ENCODE measurements around the gene USP7. TPM values are rescaled to one million over a fixed set of nuclear protein-coding genes. Genes with fewer than 3 reads are reported as not detected.
"Not testable (repeated sequence)": the region's sequence is repeated elsewhere in the genome, so short reads cannot be mapped to it uniquely, and the experiment has no call there.

Gene USP7
- total and polyA plus RNA-seq, 9 donors: 41.3 to 71.1 (median 62.5) TPM

- Histone ChIP-seq H3K4me1 (ENCODE audit: control insufficient read depth, insufficient read depth, low read length) (no peaks in the 10 kb centered on the region), H3K27me3 (ENCODE audit: control insufficient read depth, insufficient read depth, low read length) (peaks cover 2% of the 10 kb centered on the region), H3K36me3 (ENCODE audit: control insufficient read depth, insufficient read depth, low read length) (no peaks in the 10 kb centered on the region), H3K27ac (ENCODE audit: low read length) (no peak overlapping the region), H3K4me3 (ENCODE audit: low read length) (no peak overlapping the region), H3K9me3 (replicated peaks; ENCODE audit: control insufficient read depth, low read depth, low read length) (no peaks in the 10 kb centered on the region)
- WGBS (ENCODE audit: insufficient coverage): 83% methylated on average over 2 of the region's 2 CpGs
- no peak for DNase-seq
Measured at GRCh38 chr16:9002042-9002441, 38.3 kb upstream of the USP7 start.

DNA sequence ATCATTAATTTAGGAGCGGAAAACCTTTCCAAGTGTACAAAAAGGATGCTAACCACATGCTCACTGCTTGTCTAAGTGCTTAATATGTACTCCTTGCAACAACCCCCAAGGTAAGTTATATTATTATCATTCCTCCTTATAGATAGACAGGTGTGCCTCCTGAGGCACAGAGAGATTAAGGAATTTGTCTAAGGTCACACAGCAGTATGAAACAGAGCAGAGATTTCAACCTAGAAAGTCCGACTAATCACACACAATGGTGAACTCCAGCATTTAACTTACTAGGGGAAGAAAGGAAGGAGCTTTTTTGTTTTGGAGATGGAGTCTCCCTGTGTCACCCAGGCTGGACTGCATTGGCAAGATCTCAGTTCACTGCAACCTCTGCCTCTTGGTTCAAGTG lies 37.0 kb upstream of the USP7 start:
- no peak overlapping the region for H3K27ac ChIP-seq (ENCODE audit: low read length)
- H3K4me1 ChIP-seq (ENCODE audit: control insufficient read depth, insufficient read depth, low read length): no peaks in the 10 kb centered on the region
- WGBS (ENCODE audit: insufficient coverage): no CpG with 5 or more reads among the region's 2 CpGs
- DNase-seq: no peak
- no peaks in the 10 kb centered on the region for H3K36me3 ChIP-seq (ENCODE audit: control insufficient read depth, insufficient read depth, low read length)
- H3K27me3 ChIP-seq (ENCODE audit: control insufficient read depth, insufficient read depth, low read length): peaks cover 2% of the 10 kb centered on the region
- no peak overlapping the region for H3K4me3 ChIP-seq (ENCODE audit: low read length)
- H3K9me3 ChIP-seq (replicated peaks; ENCODE audit: control insufficient read depth, low read depth, low read length): no peaks in the 10 kb centered on the region

GRCh38 chr16:8999800-9000199 lies 36.1 kb upstream of the USP7 start:
- H3K9me3 ChIP-seq (replicated peaks; ENCODE audit: control insufficient read depth, low read depth, low read length): no peaks in the 10 kb centered on the region
- 56% methylated on average over 3 of the region's 4 CpGs for WGBS (ENCODE audit: insufficient coverage)

DNA sequence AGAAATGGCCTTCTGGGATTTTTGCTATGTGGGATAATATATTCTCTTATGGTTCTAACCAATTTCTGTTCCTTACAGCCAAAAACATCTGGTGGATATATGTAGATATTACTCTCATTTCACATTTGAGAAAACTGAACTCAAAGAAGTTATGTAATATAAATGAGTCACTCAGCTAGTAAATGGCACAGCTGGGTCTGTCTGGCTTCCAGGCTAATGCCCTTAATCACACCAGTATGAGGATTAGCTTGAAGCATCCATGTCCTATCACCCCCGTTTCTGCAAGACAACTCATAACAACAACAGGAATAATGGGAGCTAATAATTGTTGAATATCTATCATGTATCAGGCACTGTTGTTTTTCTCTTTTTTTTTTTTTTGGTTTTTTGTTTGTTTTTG lies 34.4 kb upstream of the USP7 start:
- no peaks in the 10 kb centered on the region for H3K9me3 ChIP-seq (replicated peaks; ENCODE audit: control insufficient read depth, low read depth, low read length)
- H3K4me1 ChIP-seq (ENCODE audit: control insufficient read depth, insufficient read depth, low read length): no peaks in the 10 kb centered on the region
- no peaks in the 10 kb centered on the region for H3K36me3 ChIP-seq (ENCODE audit: control insufficient read depth, insufficient read depth, low read length)
- no CpG with 5 or more reads among the region's 1 CpG for WGBS (ENCODE audit: insufficient coverage)
- no peak for DNase-seq
- no peaks in the 10 kb centered on the region for H3K27me3 ChIP-seq (ENCODE audit: control insufficient read depth, insufficient read depth, low read length)
- H3K27ac ChIP-seq (ENCODE audit: low read length): no peak overlapping the region
- no peak overlapping the region for H3K4me3 ChIP-seq (ENCODE audit: low read length)

More at GRCh38 chr16:8999800-9000199, 36.1 kb upstream of the USP7 start:
- no peaks in the 10 kb centered on the region for H3K4me1 ChIP-seq (ENCODE audit: control insufficient read depth, insufficient read depth, low read length)
- no peak for DNase-seq
- H3K36me3 ChIP-seq (ENCODE audit: control insufficient read depth, insufficient read depth, low read length): no peaks in the 10 kb centered on the region
- no peaks in the 10 kb centered on the region for H3K27me3 ChIP-seq (ENCODE audit: control insufficient read depth, insufficient read depth, low read length)
- H3K4me3 ChIP-seq (ENCODE audit: low read length): no peak overlapping the region
- H3K27ac ChIP-seq (ENCODE audit: low read length): no peak overlapping the region

DNA sequence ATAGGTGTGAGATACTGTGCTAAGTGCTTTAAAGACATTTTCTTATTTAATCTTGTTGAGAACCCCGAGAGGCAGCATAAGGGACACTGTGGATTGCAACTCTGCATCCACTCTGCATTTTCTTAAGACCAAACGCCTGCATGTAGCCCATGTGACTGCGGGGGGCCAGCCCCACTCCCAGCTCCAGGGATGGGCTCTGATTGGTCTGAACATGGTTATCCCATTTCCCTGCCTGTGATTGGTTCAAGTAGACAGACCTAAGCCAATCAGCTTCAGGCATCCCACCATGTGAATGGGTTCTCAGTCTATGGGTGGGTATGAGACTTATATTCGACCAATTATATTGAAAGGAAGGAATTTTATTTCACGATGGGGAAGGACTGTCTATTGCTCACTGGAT lies 33.2 kb upstream of the USP7 start:
- no peak overlapping the region for H3K4me3 ChIP-seq (ENCODE audit: low read length)
- no peaks in the 10 kb centered on the region for H3K9me3 ChIP-seq (replicated peaks; ENCODE audit: control insufficient read depth, low read depth, low read length)
- no peak overlapping the region for H3K27ac ChIP-seq (ENCODE audit: low read length)
- H3K4me1 ChIP-seq (ENCODE audit: control insufficient read depth, insufficient read depth, low read length): no peaks in the 10 kb centered on the region
- no peaks in the 10 kb centered on the region for H3K27me3 ChIP-seq (ENCODE audit: control insufficient read depth, insufficient read depth, low read length)
- no peak for DNase-seq
- WGBS (ENCODE audit: insufficient coverage): 70% methylated on average over 2 of the region's 5 CpGs
- H3K36me3 ChIP-seq (ENCODE audit: control insufficient read depth, insufficient read depth, low read length): no peaks in the 10 kb centered on the region

DNA sequence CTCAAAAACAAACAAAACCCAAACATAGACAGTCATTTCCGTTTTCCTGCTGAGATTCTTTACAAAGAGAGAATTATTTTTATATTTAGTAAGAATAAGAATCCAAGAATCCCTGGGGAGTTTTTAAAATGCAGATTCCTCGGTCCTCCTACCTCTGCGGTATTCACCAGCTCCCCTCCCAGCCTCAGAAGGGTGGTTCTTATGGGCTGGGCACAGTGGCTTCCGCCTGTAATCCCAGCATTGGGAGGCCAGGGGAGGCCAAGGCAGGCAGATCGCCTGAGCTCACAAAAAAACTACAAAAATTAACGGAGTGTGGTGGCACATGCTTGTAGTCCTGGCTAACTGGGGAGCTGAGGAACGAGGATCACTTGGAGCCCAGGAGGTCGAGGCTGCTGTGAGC lies 26.7 kb upstream of the USP7 start:
- Histone ChIP-seq H3K27me3 (ENCODE audit: control insufficient read depth, insufficient read depth, low read length) (no peaks in the 10 kb centered on the region), H3K4me3 (ENCODE audit: low read length) (no peak overlapping the region), H3K36me3 (ENCODE audit: control insufficient read depth, insufficient read depth, low read length) (no peaks in the 10 kb centered on the region), H3K4me1 (ENCODE audit: control insufficient read depth, insufficient read depth, low read length) (no peaks in the 10 kb centered on the region), H3K27ac (ENCODE audit: low read length) (no peak overlapping the region), H3K9me3 (replicated peaks; ENCODE audit: control insufficient read depth, low read depth, low read length) (no peaks in the 10 kb centered on the region)
- no CpG with 5 or more reads among the region's 8 CpGs for WGBS (ENCODE audit: insufficient coverage)
- DNase-seq: no peak

DNA sequence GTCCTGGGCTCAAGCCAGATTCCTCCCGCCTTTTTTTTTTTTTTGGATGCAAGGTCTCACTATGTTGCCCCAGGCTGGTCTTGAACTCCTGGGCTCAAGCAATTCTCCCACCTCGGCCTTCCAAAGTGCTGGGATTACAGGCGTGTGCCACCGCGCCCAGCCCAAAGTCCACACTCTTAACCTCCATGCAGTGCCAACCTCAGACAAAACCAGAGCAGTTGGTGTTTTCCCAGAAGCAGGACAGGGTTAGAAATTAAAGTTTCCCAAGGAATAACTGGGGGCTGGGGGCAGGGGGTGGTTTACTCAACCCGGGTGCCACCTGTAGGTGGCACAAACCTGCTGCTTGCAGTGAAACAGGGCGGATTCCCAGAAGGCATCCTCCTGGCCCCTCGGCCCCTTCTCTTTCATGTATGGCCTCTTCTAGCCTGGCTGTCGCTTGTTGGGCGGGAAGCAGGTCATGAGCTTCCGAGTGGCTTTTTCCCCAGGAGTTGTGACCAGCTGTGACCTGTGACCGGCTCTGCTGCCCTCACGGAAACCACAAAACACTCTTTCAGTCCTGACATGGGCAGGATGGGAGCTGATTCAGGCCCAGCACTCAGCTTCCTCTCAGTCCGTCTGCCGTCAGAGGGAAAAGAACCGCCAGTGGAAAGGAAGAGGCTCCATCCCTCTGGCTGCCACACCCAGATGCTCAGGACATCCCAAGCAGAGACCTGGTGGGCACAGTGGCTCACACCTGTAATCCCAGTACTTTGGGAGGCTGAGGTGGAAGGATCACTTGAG lies 25.6 kb upstream of the USP7 start:
- no peak for DNase-seq
- WGBS (ENCODE audit: insufficient coverage): 49% methylated on average over 12 of the region's 16 CpGs
- Histone ChIP-seq H3K4me3 (ENCODE audit: low read length) (no peak overlapping the region), H3K4me1 (ENCODE audit: control insufficient read depth, insufficient read depth, low read length) (no peaks in the 10 kb centered on the region), H3K27ac (ENCODE audit: low read length) (no peak overlapping the region), H3K36me3 (ENCODE audit: control insufficient read depth, insufficient read depth, low read length) (no peaks in the 10 kb centered on the region), H3K9me3 (replicated peaks; ENCODE audit: control insufficient read depth, low read depth, low read length) (no peaks in the 10 kb centered on the region), H3K27me3 (ENCODE audit: control insufficient read depth, insufficient read depth, low read length) (no peaks in the 10 kb centered on the region)

GRCh38 chr16:8986818-8987191 lies 23.1 kb upstream of the USP7 start:
- no peaks in the 10 kb centered on the region for H3K9me3 ChIP-seq (replicated peaks; ENCODE audit: control insufficient read depth, low read depth, low read length)
- no peak overlapping the region for H3K27ac ChIP-seq (ENCODE audit: low read length)
- H3K36me3 ChIP-seq (ENCODE audit: control insufficient read depth, insufficient read depth, low read length): no peaks in the 10 kb centered on the region
- H3K4me3 ChIP-seq (ENCODE audit: low read length): no peak overlapping the region
- DNase-seq: no peak
- WGBS (ENCODE audit: insufficient coverage): 56% methylated on average over 1 of the region's 5 CpGs
- no peaks in the 10 kb centered on the region for H3K4me1 ChIP-seq (ENCODE audit: control insufficient read depth, insufficient read depth, low read length)
- H3K27me3 ChIP-seq (ENCODE audit: control insufficient read depth, insufficient read depth, low read length): peaks cover 3% of the 10 kb centered on the region

DNA sequence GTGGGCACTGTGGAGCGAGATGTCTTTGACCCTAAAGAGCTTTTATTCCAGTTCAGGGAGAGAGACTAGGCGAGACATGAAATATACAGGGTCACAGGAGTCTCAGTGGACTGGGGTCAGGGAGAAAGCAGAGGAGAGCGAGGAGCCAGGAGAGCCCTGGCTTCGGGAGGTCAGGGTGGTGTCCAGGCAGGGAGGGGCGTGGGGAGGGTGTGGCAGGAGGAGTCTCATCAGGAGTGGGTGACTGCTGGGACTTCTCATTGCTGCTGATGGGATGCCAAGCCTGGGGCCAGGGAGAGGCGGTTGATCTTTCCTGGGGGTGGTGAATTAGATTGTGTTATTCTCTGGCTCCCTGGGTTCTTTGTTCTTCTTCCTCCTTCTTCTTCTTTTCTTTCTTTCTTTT lies 22.4 kb upstream of the USP7 start:
- Histone ChIP-seq H3K36me3 (ENCODE audit: control insufficient read depth, insufficient read depth, low read length) (no peaks in the 10 kb centered on the region), H3K9me3 (replicated peaks; ENCODE audit: control insufficient read depth, low read depth, low read length) (no peaks in the 10 kb centered on the region), H3K27me3 (ENCODE audit: control insufficient read depth, insufficient read depth, low read length) (peaks cover 3% of the 10 kb centered on the region), H3K4me1 (ENCODE audit: control insufficient read depth, insufficient read depth, low read length) (no peaks in the 10 kb centered on the region), H3K4me3 (ENCODE audit: low read length) (no peak overlapping the region), H3K27ac (ENCODE audit: low read length) (no peak overlapping the region)
- 78% methylated on average over 4 of the region's 6 CpGs for WGBS (ENCODE audit: insufficient coverage)
- no peak for DNase-seq

GRCh38 chr16:8982816-8983215 lies 19.1 kb upstream of the USP7 start:
- 85% methylated on average over 3 of the region's 7 CpGs for WGBS (ENCODE audit: insufficient coverage)
- Histone ChIP-seq H3K27ac (ENCODE audit: low read length) (no peak overlapping the region), H3K27me3 (ENCODE audit: control insufficient read depth, insufficient read depth, low read length) (peaks cover 3% of the 10 kb centered on the region), H3K4me3 (ENCODE audit: low read length) (no peak overlapping the region), H3K36me3 (ENCODE audit: control insufficient read depth, insufficient read depth, low read length) (no peaks in the 10 kb centered on the region), H3K9me3 (replicated peaks; ENCODE audit: control insufficient read depth, low read depth, low read length) (no peaks in the 10 kb centered on the region), H3K4me1 (ENCODE audit: control insufficient read depth, insufficient read depth, low read length) (no peaks in the 10 kb centered on the region)
- no peak for DNase-seq

GRCh38 chr16:8981901-8982300 lies 18.2 kb upstream of the USP7 start:
- H3K36me3 ChIP-seq (ENCODE audit: control insufficient read depth, insufficient read depth, low read length); H3K27ac ChIP-seq (ENCODE audit: low read length); H3K4me1 ChIP-seq (ENCODE audit: control insufficient read depth, insufficient read depth, low read length); DNase-seq; H3K9me3 ChIP-seq (replicated peaks; ENCODE audit: control insufficient read depth, low read depth, low read length); H3K4me3 ChIP-seq (ENCODE audit: low read length); H3K27me3 ChIP-seq (ENCODE audit: control insufficient read depth, insufficient read depth, low read length): not testable (repeated sequence)
- WGBS (ENCODE audit: insufficient coverage): 95% methylated on average over 28 of the region's 31 CpGs
